ENCODE measurements around the gene C1QL2. TPM values are rescaled to one million over a fixed set of nuclear protein-coding genes. Genes with fewer than 3 reads are reported as not detected.

Gene C1QL2
- total RNA-seq, 1 donor from 2014 or later = 0.10 TPM

Small RNA genes lying within 50 kb of the gene (small RNA-seq; reads per million reads assigned to genes)
- not detected for gene RN7SL468P (ENCODE audit: low replicate concordance)

Other genes with a start within 250 kb of the C1QL2 start
- gene MARCO, start 216.6 kb downstream of the C1QL2 start, total RNA-seq = 1.7 TPM
- 3.0 TPM for gene STEAP3, start 65.1 kb upstream of the C1QL2 start, total RNA-seq
- gene C2orf76, start 208.1 kb upstream of the C1QL2 start, total RNA-seq = 17.4 TPM
- 169 TPM for gene DBI, start 208.2 kb upstream of the C1QL2 start, total RNA-seq

Measured in skin of body (tissue), 2 donors.